Testis (tissue), 2 donors: Measurements from ENCODE around the gene GMPS.
"Not testable (repeated sequence)": the region's sequence is repeated elsewhere in the genome, so short reads cannot be mapped to it uniquely, and the experiment has no call there.

Experiments
- CTCF ChIP-seq, 3 experiments: fragments of 450-650 bp in 2 of 3; fragments of 200-600 bp in 1 of 3; sonication (generic) in 1 of 3; IDR thresholded peaks; one replicate each; pipeline ENCODE4 v1.5.1; 2016 to 2019; ENCODE audit warnings: antibody characterized with exemption in 3 of 3, mild to moderate bottlenecking in 2 of 3, moderate library complexity in 1 of 3
- POLR2A ChIP-seq: fragments of 450-650 bp; IDR thresholded peaks from one replicate; pipeline ENCODE4 v1.6.1; 2017; ENCODE audit warnings: antibody characterized with exemption, mild to moderate bottlenecking, moderate library complexity

- TF ChIP-seq CTCF (IDR thresholded peaks at IDR 0.05); POLR2A: not testable (repeated sequence)
These were observed 41.9 kb upstream of the GMPS start for GRCh38 chr3:155828490-155829098.
